PC-9 (cell line): Measurements from ENCODE around the gene KLK11. TPM values are rescaled to one million over a fixed set of nuclear protein-coding genes. Genes with fewer than 3 reads are reported as not detected.

Source experiments
- BruUV-seq: library from RNA; stranded (reverse); fragments of 400-500 nt; replicated peaks from 2 replicates; lab custom pipeline; 2021; lab: Mats Ljungman, UMichigan
- CTCF ChIA-PET: fragments of 300-600 bp; sonication (Branson Sonifier 250); formaldehyde crosslinking; loops from one replicate; lab custom pipeline; 2022; ENCODE audit warnings: antibody characterized with exemption; lab: Charles Lee
- POLR2A ChIA-PET: fragments of 300-600 bp; sonication (Branson Sonifier 250); formaldehyde crosslinking; loops from one replicate; lab custom pipeline; 2022; ENCODE audit warnings: antibody characterized with exemption; ENCODE audit not compliant: unreplicated experiment; lab: Charles Lee
- DNase-seq, 2 experiments: peaks; one replicate each; pipeline versions ENCODE4 v3.0.0 to v3.0.0-alpha.2; 2015 to 2022; ENCODE audit warnings: mixed read lengths in 1 of 2
- H2AFZ ChIP-seq: fragments of 200-600 bp; sonication (generic); 2 replicates; pipeline ENCODE4 v1.8.1; 2017; ENCODE audit warnings: antibody characterized with exemption
- H3F3A ChIP-seq: fragments of 200-600 bp; sonication (generic); 2 replicates; pipeline ENCODE4 v1.8.1; 2017; ENCODE audit warnings: antibody characterized with exemption, mild to moderate bottlenecking, low read depth; ENCODE audit not compliant: insufficient read depth
- H3K27ac ChIP-seq: fragments of 200-600 bp; sonication (generic); 2 replicates; pipeline ENCODE4 v1.6.1; 2016; ENCODE audit warnings: mixed run types
- H3K27me3 ChIP-seq: fragments of 200-600 bp; sonication (generic); 2 replicates; pipeline ENCODE4 v1.6.1; 2016; ENCODE audit warnings: low read depth, mixed run types; ENCODE audit not compliant: insufficient read depth
- H3K36me3 ChIP-seq: fragments of 200-600 bp; sonication (generic); 2 replicates; pipeline ENCODE4 v1.6.1; 2016; ENCODE audit warnings: low read depth, mixed run types
- H3K4me1 ChIP-seq: fragments of 200-600 bp; sonication (generic); replicated peaks from 2 replicates; pipeline ENCODE4 v1.6.1; 2016; ENCODE audit warnings: mixed run types; ENCODE audit not compliant: insufficient read depth
- H3K4me2 ChIP-seq: fragments of 200-600 bp; sonication (generic); 2 replicates; pipeline ENCODE4 v1.6.1; 2017; ENCODE audit warnings: mixed run types
- H3K4me3 ChIP-seq: fragments of 200-600 bp; sonication (generic); 2 replicates; pipeline ENCODE4 v1.6.1; 2016; ENCODE audit warnings: mixed run types
- H3K79me2 ChIP-seq: fragments of 200-600 bp; sonication (generic); 2 replicates; pipeline ENCODE4 v1.6.1; 2017; ENCODE audit warnings: low read depth, mixed run types
- H3K9me2 ChIP-seq: fragments of 200-600 bp; sonication (generic); 2 replicates; pipeline ENCODE4 v1.8.1; 2017; ENCODE audit warnings: mild to moderate bottlenecking; ENCODE audit not compliant: insufficient read depth
- H3K9me3 ChIP-seq: fragments of 200-600 bp; sonication (generic); 2 replicates; pipeline ENCODE4 v1.8.1; 2016; ENCODE audit warnings: low read depth; ENCODE audit not compliant: insufficient read depth
- H4K20me1 ChIP-seq: fragments of 200-600 bp; sonication (generic); 2 replicates; pipeline ENCODE4 v1.8.1; 2017; ENCODE audit not compliant: insufficient read depth
- CTCF ChIP-seq: fragments of 200-600 bp; sonication (generic); conservative IDR thresholded peaks from 2 replicates; pipeline ENCODE4 v1.6.1; 2017; ENCODE audit warnings: mixed run types, antibody characterized with exemption, mild to moderate bottlenecking, moderate library complexity
- EZH2 ChIP-seq: fragments of 200-600 bp; sonication (generic); IDR thresholded peaks from 2 replicates; pipeline ENCODE4 v1.8.0; 2017; ENCODE audit warnings: antibody characterized with exemption, low read depth
- intact Hi-C: fragments of 100-400 bp; cut with micrococcal nuclease; formaldehyde crosslinking; loops from one replicate; pipeline ENCODE4 v1.10.0; 2022; ENCODE audit not compliant: unreplicated experiment
- total RNA-seq: library from RNA; stranded (reverse); gene quantifications from 2 replicates; pipeline ENCODE4 v1.2.3, GENCODE V29; 2021

Gene KLK11
- total RNA-seq, 1 experiment from 2014 or later, result 1.5 TPM

GRCh38 chr19:51001515-51001914 is 24.9 kb downstream of the KLK11 start, which contains the start of gene KLK8:
KLK8 (minus strand) TSS chr19:51001604; CDS start chr19:51001167, 437 bp downstream.
- Histone ChIP-seq H2AFZ (peak within 1 kb of the TSS; percentile 77), H4K20me1 (no peaks in the 10 kb centered on the region), H3K9me2 (no peaks in the 10 kb centered on the region), H3K36me3 (peaks cover 7% of the 10 kb centered on the region; the same call in 1 of the 2 replicates), H3K9me3 (no peaks in the 10 kb centered on the region), H3F3A (peaks cover 19% of the 10 kb centered on the region; the same call in 1 of the 2 replicates), H3K4me1 (peaks cover 8% of the 10 kb centered on the region), H3K4me2 (peak within 1 kb of the TSS; percentile 93), H3K4me3 (peak within 1 kb of the TSS; percentile 64), H3K79me2 (peaks cover 26% of the 10 kb centered on the region), H3K27ac (peak within 1 kb of the TSS; percentile 66), H3K27me3 (no peaks in the 10 kb centered on the region)
- intact Hi-C loops, result loop anchor here (1.0 kb wide), 3 partner anchors 9 to 32 kb away; partner anchors contain the start of gene KLK6
- TF ChIP-seq CTCF (no peak), EZH2 (no peak)
- no TSS peak for BruUV-seq
- ChIA-PET POLR2A (interaction anchor here (0.5 to 2.1 kb wide), 6 partner anchors 17 to 262 kb away, joined by 3 to 22 read pairs (median 6); partner anchors contain the start of gene KLK6), CTCF (interaction anchor here (0.6 to 2.6 kb wide), 4 partner anchors 9 to 410 kb away, joined by 3 to 20 read pairs (median 5); partner anchors contain the start of gene KLK7)
- DNase-seq, result peak; percentile 64 to 70

GRCh38 chr19:51000981-51001380 is 25.4 kb downstream of the KLK11 start:
- no peaks in the 10 kb centered on the region for H3K27me3 ChIP-seq
- BruUV-seq, result no TSS peak
- H2AFZ ChIP-seq, result peak overlapping the region; percentile 77
- H3K4me1 ChIP-seq, result peaks cover 8% of the 10 kb centered on the region
- no peaks in the 10 kb centered on the region for H4K20me1 ChIP-seq
- H3K9me2 ChIP-seq, result no peaks in the 10 kb centered on the region
- H3K4me3 ChIP-seq, result peak overlapping the region; percentile 64
- TF ChIP-seq EZH2 (no peak), CTCF (no peak)
- intact Hi-C loops, result loop anchor here (1.0 kb wide), 3 partner anchors 9 to 32 kb away; partner anchors contain the start of gene KLK6
- ChIA-PET CTCF (interaction anchor here (0.6 to 2.6 kb wide), 5 partner anchors 10 to 409 kb away, joined by 3 to 20 read pairs (median 4); partner anchors contain the start of gene KLK7), POLR2A (interaction anchor here (0.5 to 2.1 kb wide), 5 partner anchors 8 to 46 kb away, joined by 3 to 22 read pairs (median 13); partner anchors contain the start of genes KLK6 and KLK7)
- peaks cover 7% of the 10 kb centered on the region; the same call in 1 of the 2 replicates for H3K36me3 ChIP-seq
- peaks cover 19% of the 10 kb centered on the region; the same call in 1 of the 2 replicates for H3F3A ChIP-seq
- peak; percentile 81 to 82 for DNase-seq
- peak overlapping the region; percentile 66 for H3K27ac ChIP-seq
- peaks cover 26% of the 10 kb centered on the region for H3K79me2 ChIP-seq
- H3K4me2 ChIP-seq, result peak overlapping the region; percentile 93
- H3K9me3 ChIP-seq, result no peaks in the 10 kb centered on the region

- H3K27me3 ChIP-seq, result no peaks in the 10 kb centered on the region
- BruUV-seq, result no TSS peak
- H3K4me2 ChIP-seq, result peak overlapping the region; percentile 93
- peak overlapping the region; percentile 77; the same call in 1 of the 2 replicates for H2AFZ ChIP-seq
- POLR2A ChIA-PET, result interaction anchor here (0.6 to 2.1 kb wide), 4 partner anchors 8 to 31 kb away, joined by 5 to 22 read pairs (median 14); partner anchors contain the start of genes KLK6 and KLK7
- peaks cover 7% of the 10 kb centered on the region; the same call in 1 of the 2 replicates for H3K36me3 ChIP-seq
- H3K27ac ChIP-seq, result peak overlapping the region; percentile 66
- peak overlapping the region; percentile 64 for H3K4me3 ChIP-seq
- H3K9me2 ChIP-seq, result no peaks in the 10 kb centered on the region
- H4K20me1 ChIP-seq, result no peaks in the 10 kb centered on the region
- peak in 1 of 2 experiments; percentile 48 for DNase-seq
- peaks cover 8% of the 10 kb centered on the region for H3K4me1 ChIP-seq
- CTCF ChIA-PET, result interaction anchor here (0.6 to 2.6 kb wide), 3 partner anchors 17 to 21 kb away, joined by 3 to 20 read pairs (median 4); partner anchors contain the start of gene KLK7
- intact Hi-C loops, result no loop called here
- TF ChIP-seq EZH2, result no peak
- no peak for TF ChIP-seq CTCF
- peaks cover 26% of the 10 kb centered on the region for H3K79me2 ChIP-seq
- no peaks in the 10 kb centered on the region for H3K9me3 ChIP-seq
- peaks cover 24% of the 10 kb centered on the region; the same call in 1 of the 2 replicates for H3F3A ChIP-seq
Observed at GRCh38 chr19:51000426-51000825, 26.0 kb downstream of the KLK11 start.
